NOMO-1 (cell line): ENCODE measurements around the gene HOXC9.
"Not testable (repeated sequence)": the region's sequence is repeated elsewhere in the genome, so short reads cannot be mapped to it uniquely, and the experiment has no call there.

Source experiments
- DNase-seq, 2 experiments: peaks; one replicate each; lab custom pipeline; 2025; ENCODE audit not compliant: unreplicated experiment in 2 of 2; lab: John Stamatoyannopoulos, UW

HOXC9 gene

GRCh38 chr12:54036620-54037359 lies 36.8 kb downstream of the HOXC9 start:
- DNase-seq = no peak

- DNase-seq = no peak
These were observed 37.7 kb downstream of the HOXC9 start for GRCh38 chr12:54037360-54038283.

- DNase-seq = no peak
These were observed 38.4 kb downstream of the HOXC9 start for GRCh38 chr12:54038284-54038870.

- no peak for DNase-seq
These were observed 39.0 kb downstream of the HOXC9 start for GRCh38 chr12:54038871-54039414.

DNA sequence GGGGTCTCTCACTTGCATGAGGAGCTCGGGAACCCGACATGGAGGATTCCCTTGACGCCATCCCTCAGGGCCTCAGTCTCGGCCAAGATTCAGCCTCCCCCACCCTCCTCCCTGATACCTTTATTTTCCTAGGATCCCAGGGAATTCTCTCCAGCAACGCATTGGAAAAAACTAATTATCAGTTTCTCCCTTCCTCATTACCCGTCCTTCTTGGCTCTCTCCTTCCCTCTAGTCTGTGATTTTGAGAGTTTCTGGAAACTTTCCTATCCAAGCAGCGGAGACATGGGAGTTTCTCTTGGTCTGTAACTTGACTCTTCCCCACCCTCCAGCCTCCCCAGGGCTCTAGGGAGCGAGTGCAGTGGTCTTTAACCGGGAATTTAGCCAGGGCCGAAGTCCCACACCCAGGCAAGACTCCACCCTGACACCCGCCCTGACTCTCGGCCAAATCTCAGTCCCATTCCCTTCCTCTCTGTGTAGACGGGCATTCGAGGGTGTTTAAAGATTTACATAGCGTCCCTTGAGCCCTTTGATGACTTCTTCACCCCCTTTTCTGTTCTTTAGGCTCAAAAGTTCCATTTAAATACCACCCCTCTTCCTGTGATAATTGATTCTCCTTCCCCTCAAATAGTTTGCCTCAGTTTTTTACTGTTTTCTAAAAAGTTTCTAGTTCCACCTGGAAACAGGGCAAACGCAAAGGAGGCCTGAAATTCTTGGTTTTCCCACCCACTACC lies 39.6 kb downstream of the HOXC9 start:
- no peak for DNase-seq

- no peak for DNase-seq
These were observed 40.2 kb downstream of the HOXC9 start for GRCh38 chr12:54040148-54040494.

GRCh38 chr12:54040648-54041047 lies 40.7 kb downstream of the HOXC9 start:
- no peak for DNase-seq

- no peak for DNase-seq
These were observed 41.2 kb downstream of the HOXC9 start for GRCh38 chr12:54041097-54041690.

GRCh38 chr12:54042033-54042432 lies 42.1 kb downstream of the HOXC9 start:
- DNase-seq = not testable (repeated sequence)

DNA sequence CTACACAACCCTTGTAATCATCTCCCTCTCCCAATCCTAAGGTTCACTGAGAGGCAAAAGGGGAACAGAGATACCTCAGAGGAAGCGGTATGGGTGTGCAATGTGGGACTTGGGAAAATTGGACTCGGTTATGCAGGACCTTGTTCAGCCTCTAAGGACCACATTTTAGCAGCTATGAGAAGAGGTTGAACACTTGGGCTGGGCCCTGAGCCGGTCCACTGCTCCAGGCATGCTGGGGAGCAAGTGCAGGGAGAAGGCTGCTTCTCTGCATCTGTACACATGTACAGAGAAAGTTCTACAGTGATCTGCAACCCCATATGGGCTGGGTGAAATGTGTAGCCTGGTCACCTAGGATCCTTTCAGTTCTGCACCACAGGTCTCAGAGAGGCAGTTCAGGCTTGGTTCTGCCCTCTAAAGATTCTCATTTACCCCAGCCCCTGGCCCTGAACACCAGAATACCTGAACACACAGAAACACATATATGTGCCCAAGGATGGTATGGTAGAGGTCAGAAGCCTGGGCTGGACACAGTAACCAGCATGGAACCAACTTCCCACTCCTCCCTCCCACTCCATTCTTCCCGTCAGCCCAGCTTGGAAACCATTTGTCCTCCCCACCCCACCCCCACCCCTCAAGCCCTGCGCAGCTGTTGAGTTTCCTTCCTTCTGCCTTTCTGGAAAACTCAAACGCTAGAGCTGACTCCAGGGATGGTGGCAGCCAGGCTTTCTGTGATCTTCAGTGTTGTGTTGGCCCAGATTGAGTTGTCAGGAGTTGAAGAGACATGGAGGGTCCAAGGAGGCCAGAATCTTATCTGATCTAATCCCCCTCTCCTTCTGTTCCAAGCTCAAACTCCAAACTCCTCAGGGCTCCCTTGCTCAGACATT lies 43.3 kb downstream of the HOXC9 start:
- no peak for DNase-seq

GRCh38 chr12:54044425-54045103 lies 44.6 kb downstream of the HOXC9 start:
- no peak for DNase-seq

DNA sequence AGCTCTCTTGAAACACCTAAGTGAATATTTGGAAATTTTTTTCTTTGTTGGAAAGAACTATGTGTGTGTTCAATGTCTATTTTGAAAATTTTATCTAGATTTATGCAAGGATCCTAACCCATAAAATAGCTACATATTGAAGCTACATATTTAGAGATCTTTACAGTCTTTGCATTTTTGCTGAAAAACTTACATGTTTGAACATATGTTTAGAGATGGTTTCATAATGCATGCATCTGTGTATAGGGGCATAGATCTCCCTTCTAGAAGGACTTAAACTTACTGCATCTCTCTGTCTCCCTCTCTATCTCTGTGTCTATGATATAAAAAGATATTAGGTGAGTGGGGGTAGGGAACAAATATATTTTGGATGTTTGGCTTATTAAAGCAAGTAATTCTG lies 45.4 kb downstream of the HOXC9 start:
- DNase-seq = no peak

DNA sequence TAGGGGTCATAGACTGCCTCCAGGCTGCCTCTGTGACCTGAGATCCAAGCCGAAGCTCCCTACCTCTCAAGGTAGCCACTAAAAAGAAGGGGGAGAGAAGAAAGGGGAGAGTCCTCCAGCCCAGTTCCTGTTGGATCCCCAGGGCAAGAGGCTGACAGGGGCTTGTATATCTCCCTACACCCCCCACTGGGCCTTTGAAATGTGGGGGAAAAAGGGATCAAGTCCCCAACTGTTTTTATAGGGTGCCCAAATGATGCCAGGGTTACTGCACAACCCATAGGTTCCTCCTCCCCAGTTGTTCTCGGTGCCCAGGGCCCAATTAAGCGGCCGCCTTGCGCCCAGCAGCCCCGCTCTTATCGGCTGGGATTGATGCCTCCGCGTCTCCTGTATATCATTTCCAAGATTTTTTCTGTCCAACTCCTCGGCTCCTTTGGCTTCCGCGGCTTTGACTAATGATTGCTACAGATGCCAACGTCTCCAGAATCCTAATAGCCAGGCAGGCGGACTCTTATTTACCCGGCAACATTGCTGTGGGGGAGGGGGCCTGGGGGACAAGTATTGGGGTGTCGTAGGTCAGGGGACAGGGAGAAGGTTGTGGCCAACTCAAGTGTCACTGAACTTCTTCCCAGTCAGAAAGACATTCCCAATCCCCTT lies 46.0 kb downstream of the HOXC9 start:
- DNase-seq = no peak

DNA sequence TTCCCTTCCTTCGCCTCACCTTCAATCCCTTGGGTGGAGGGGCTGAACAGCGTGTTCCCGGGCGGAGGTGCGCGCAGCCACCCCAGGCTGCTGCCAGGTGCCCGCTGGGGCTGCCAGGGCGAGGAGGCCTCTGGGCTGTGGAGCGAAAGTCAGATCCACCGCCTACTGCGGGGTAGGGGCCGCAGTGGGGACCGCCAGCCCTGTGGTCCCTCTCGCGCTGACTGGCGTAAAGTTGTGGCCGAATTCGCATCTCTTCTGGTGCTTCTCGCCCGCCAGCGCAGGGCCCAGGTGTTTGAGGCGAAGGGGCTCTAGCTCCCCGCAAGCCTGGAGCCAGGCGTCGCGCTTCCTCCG lies 46.8 kb downstream of the HOXC9 start:
- no peak for DNase-seq

DNA sequence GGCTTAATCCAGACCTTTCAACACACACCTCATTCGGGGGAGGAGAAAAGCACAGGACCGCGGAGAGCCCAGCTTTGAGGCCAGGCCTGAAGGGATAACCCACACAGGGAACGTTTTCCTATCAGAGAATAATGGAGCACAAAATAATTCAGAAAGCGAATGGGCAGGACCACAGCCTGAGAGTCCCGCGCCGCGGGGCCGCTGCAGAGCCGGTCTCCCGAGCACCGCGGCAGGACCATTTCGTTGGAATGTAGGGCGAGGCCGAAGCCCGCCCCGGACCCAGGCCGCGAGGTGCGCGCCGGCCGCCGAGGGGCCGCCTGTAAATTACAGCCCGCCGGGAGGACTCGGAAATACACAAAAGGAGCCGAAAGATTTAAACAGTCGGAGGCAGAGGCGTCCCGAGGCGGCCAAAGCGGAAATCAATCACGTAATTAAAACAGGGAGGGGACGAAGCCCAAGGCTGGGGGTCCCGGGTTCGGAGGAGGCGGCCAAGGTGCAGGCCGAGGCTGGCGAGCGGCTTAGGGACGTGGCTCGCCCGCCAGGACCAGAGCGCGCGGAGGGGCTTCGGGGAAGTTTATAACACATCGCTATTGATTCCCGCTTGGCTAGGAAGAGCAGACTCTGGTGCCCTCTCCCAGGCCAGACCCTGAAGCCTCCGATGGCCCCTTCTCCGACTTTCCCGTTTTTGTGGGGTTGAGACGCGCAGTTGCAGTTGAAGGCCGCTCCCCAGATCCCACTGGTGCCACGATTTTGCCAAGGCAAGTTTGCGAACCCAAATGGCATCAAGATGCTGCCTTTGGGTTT lies 47.4 kb downstream of the HOXC9 start:
- no peak for DNase-seq

DNA sequence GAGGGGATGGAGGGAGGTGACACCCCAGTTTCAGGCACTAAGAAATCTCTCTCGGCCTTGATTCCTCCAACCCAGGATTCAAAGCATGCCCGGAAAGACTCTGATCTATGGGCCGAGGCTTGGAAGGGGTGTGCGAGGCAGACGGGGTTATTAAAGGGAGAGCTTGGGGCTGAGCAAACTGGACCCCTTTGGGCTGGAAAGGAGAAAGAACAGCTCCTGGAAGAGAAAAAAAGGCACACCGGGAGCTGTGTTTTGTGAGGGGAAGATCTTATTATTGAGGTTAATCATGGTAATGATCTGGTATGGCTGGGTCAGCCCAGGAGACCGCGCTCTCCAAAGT lies 48.0 kb downstream of the HOXC9 start:
- no peak for DNase-seq

GRCh38 chr12:54048406-54049093 lies 48.6 kb downstream of the HOXC9 start:
- no peak for DNase-seq
